Upper lobe of left lung (tissue), 6 donors: ENCODE measurements around the gene CSTF2T. TPM values are rescaled to one million over a fixed set of nuclear protein-coding genes. Genes with fewer than 3 reads are reported as not detected.
A peak's percentile ranks its signal among the peaks of the same experiment; 100 is the strongest.

Experiments used
- ATAC-seq, 2 donors: fragments of 200-7000 bp; cut with Tn5 transposase; one replicate each; pipeline ENCODE4 v1.9.1; 2022; ENCODE audit warnings: mild to moderate bottlenecking in 2 of 2, moderate library complexity in 2 of 2; ENCODE audit not compliant: low FRiP score in 2 of 2
- DNase-seq, 2 donors: peaks; one replicate each; pipeline ENCODE4 v3.0.0-alpha.2; 2019 to 2020
- H3K27ac ChIP-seq, 4 donors: fragments of 200-600 bp; sonication (generic); one replicate each; pipeline ENCODE4 v1.5.1; 2016 to 2019
- H3K27me3 ChIP-seq, 4 donors: fragments of 200-600 bp; sonication (generic); one replicate each; pipeline ENCODE4 v1.5.1; 2017 to 2019
- H3K36me3 ChIP-seq, 4 donors: fragments of 200-600 bp; sonication (generic); one replicate each; pipeline ENCODE4 v1.5.1; 2016 to 2019
- H3K4me1 ChIP-seq, 4 donors: fragments of 200-600 bp; sonication (generic); one replicate each; pipeline ENCODE4 v1.5.1; 2018 to 2019
- H3K4me3 ChIP-seq, 4 donors: fragments of 200-600 bp; sonication (generic); one replicate each; pipeline ENCODE4 v1.5.1; 2017 to 2019; ENCODE audit warnings: mild to moderate bottlenecking in 2 of 4, moderate library complexity in 1 of 4
- H3K9me3 ChIP-seq, 4 donors: fragments of 200-600 bp; sonication (generic); one replicate each; pipeline ENCODE4 v1.5.1; 2018 to 2019
- EP300 ChIP-seq, 4 donors: sonication (generic); formaldehyde crosslinking; IDR thresholded peaks; one replicate each; pipeline ENCODE4 v1.5.1; 2017; ENCODE audit warnings: antibody characterized with exemption in 4 of 4, control low read depth in 2 of 4
- POLR2A ChIP-seq, 4 donors: fragments of 450-650 bp; IDR thresholded peaks; one replicate each; pipeline ENCODE4 v1.5.1; 2016 to 2017; ENCODE audit warnings: antibody characterized with exemption in 4 of 4, mild to moderate bottlenecking in 2 of 4
- POLR2AphosphoS5 ChIP-seq, 2 donors: sonication (generic); formaldehyde crosslinking; IDR thresholded peaks; one replicate each; pipeline ENCODE4 v1.5.1; 2017; ENCODE audit warnings: antibody characterized with exemption in 2 of 2
- WGBS, 2 donors: methylation state at CpG; one replicate each; pipeline ENCODE4 v1.1.5; 2017 to 2018; 5-methylcytosine and 5-hydroxymethylcytosine counted together
- total RNA-seq, 6 donors: library from RNA; depleted of rRNA in 4 of 6; stranded (reverse); fragments of >200 nt in 4 of 6; gene quantifications; one replicate each; pipeline versions ENCODE4 v1.1.0 to v1.2.1, GENCODE V29; 2016 to 2021
- TF ChIP-seq, protein P1 (sequence below), 6 experiments: fragments of 450-650 bp in 4 of 6; fragments of 200-600 bp in 2 of 6; sonication (generic) in 2 of 6; IDR thresholded peaks; one replicate each; pipeline ENCODE4 v1.5.1; 2016 to 2019; ENCODE audit warnings: antibody characterized with exemption in 6 of 6
- donor health status: DM: no; HTN: no; CAD: no; lungs with moderate emphysema.
- donor health status: DM: no; HTN: yes; CAD: no; lungs with severe emphysema.

The CSTF2T gene
- total RNA-seq: 10 to 100 TPM in 5 of 6 donors, 1 to 10 TPM in 1; 9.7 to 19.0 (median 14.7) TPM

GRCh38 chr10:51699475-51700227, at the start of gene CSTF2T:
Gene CSTF2T (minus strand): TSS chr10:51699595. CDS start chr10:51699549, 46 bp downstream.
- ATAC-seq (peak; percentile 96 to 98), DNase-seq (peak; percentile 43 to 83)
- H3K36me3 ChIP-seq: peaks cover 0 to 9% (median 2%) of the 10 kb centered on the region in 4 donors
- H3K9me3 ChIP-seq: no peaks in the 10 kb centered on the region
- 0% methylated on average over 35 to 44 of the region's 45 CpGs for WGBS, 2 donors
- H3K4me3 ChIP-seq: peak within 1 kb of the TSS; percentile 57 to 89 (median 73)
- peaks cover 17 to 35% (median 30%) of the 10 kb centered on the region in 4 donors for H3K4me1 ChIP-seq
- no peaks in the 10 kb centered on the region for H3K27me3 ChIP-seq
- H3K27ac ChIP-seq: peak within 1 kb of the TSS; percentile 93 to 97 (median 93)
- TF ChIP-seq POLR2A (IDR thresholded peaks at IDR 0.05): peak in 3 of 4 donors; percentile 16 to 72 (median 40)
- TF ChIP-seq, protein P1, sequence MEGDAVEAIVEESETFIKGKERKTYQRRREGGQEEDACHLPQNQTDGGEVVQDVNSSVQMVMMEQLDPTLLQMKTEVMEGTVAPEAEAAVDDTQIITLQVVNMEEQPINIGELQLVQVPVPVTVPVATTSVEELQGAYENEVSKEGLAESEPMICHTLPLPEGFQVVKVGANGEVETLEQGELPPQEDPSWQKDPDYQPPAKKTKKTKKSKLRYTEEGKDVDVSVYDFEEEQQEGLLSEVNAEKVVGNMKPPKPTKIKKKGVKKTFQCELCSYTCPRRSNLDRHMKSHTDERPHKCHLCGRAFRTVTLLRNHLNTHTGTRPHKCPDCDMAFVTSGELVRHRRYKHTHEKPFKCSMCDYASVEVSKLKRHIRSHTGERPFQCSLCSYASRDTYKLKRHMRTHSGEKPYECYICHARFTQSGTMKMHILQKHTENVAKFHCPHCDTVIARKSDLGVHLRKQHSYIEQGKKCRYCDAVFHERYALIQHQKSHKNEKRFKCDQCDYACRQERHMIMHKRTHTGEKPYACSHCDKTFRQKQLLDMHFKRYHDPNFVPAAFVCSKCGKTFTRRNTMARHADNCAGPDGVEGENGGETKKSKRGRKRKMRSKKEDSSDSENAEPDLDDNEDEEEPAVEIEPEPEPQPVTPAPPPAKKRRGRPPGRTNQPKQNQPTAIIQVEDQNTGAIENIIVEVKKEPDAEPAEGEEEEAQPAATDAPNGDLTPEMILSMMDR (IDR thresholded peaks at IDR 0.05): no peak
- peak; percentile 65 to 75 for TF ChIP-seq POLR2AphosphoS5 (IDR thresholded peaks at IDR 0.05)
- peak; percentile 37 to 76 (median 56) for TF ChIP-seq EP300 (IDR thresholded peaks at IDR 0.05)

- no peaks in the 10 kb centered on the region for H3K27me3 ChIP-seq
- 94 to 95% methylated on average over 1 of the region's 1 CpG for WGBS, 2 donors
- H3K4me1 ChIP-seq: no peaks in the 10 kb centered on the region
- DNase-seq (no peak), ATAC-seq (no peak)
- no peak overlapping the region for H3K4me3 ChIP-seq
- no peaks in the 10 kb centered on the region for H3K9me3 ChIP-seq
- TF ChIP-seq, protein P1 (IDR thresholded peaks at IDR 0.05): no peak
- TF ChIP-seq POLR2AphosphoS5 (IDR thresholded peaks at IDR 0.05) (no peak), POLR2A (IDR thresholded peaks at IDR 0.05) (no peak), EP300 (IDR thresholded peaks at IDR 0.05) (no peak)
- H3K27ac ChIP-seq: no peak overlapping the region
- H3K36me3 ChIP-seq: no peaks in the 10 kb centered on the region
Measured at GRCh38 chr10:51748959-51749358, 49.6 kb upstream of the CSTF2T start.

GRCh38 chr10:51747216-51747615, 47.8 kb upstream of the CSTF2T start:
- Histone ChIP-seq H3K9me3 (no peaks in the 10 kb centered on the region), H3K27me3 (no peaks in the 10 kb centered on the region), H3K27ac (no peak overlapping the region), H3K4me3 (no peak overlapping the region), H3K4me1 (no peaks in the 10 kb centered on the region), H3K36me3 (no peaks in the 10 kb centered on the region)
- ATAC-seq (no peak), DNase-seq (no peak)
- WGBS, 2 donors: 92 to 100% methylated on average over 1 of the region's 1 CpG
- no peak for TF ChIP-seq POLR2A (IDR thresholded peaks at IDR 0.05)

- TF ChIP-seq POLR2AphosphoS5 (IDR thresholded peaks at IDR 0.05) (no peak), EP300 (IDR thresholded peaks at IDR 0.05) (no peak), POLR2A (IDR thresholded peaks at IDR 0.05) (no peak)
- TF ChIP-seq, protein P1 (IDR thresholded peaks at IDR 0.05): no peak
- Histone ChIP-seq H3K4me1 (no peaks in the 10 kb centered on the region), H3K9me3 (no peaks in the 10 kb centered on the region), H3K36me3 (no peaks in the 10 kb centered on the region), H3K27me3 (no peaks in the 10 kb centered on the region), H3K27ac (no peak overlapping the region), H3K4me3 (no peak overlapping the region)
- WGBS, 2 donors: 88 to 94% methylated on average over 2 of the region's 2 CpGs
- DNase-seq (no peak), ATAC-seq (no peak)
Measured at GRCh38 chr10:51745397-51745796, 46.0 kb upstream of the CSTF2T start.

- ATAC-seq (no peak), DNase-seq (no peak)
- no peak for TF ChIP-seq POLR2AphosphoS5 (IDR thresholded peaks at IDR 0.05)
- TF ChIP-seq, protein P1 (IDR thresholded peaks at IDR 0.05): no peak
- no peak for TF ChIP-seq EP300 (IDR thresholded peaks at IDR 0.05)
- TF ChIP-seq POLR2A (IDR thresholded peaks at IDR 0.05): no peak
- Histone ChIP-seq H3K27me3 (no peaks in the 10 kb centered on the region), H3K36me3 (no peaks in the 10 kb centered on the region), H3K9me3 (no peaks in the 10 kb centered on the region), H3K27ac (no peak overlapping the region), H3K4me1 (no peaks in the 10 kb centered on the region), H3K4me3 (no peak overlapping the region)
- 88 to 93% methylated on average over 6 of the region's 6 CpGs for WGBS, 2 donors
Measured at GRCh38 chr10:51744235-51745000, 45.0 kb upstream of the CSTF2T start.
